Fibroblast of lung (primary cell): ENCODE results near the gene FGGY.

Source experiments
- CTCF ChIP-seq, 2 donors: IDR thresholded peaks in 1 of 2; conservative IDR thresholded peaks in 1 of 2; 1 replicate in 1 of 2; 2 replicates in 1 of 2; pipeline ENCODE4 v1.5.1; 2011 to 2012; ENCODE audit warnings: low read length in 2 of 2, control low read depth in 1 of 2, inconsistent platforms in 1 of 2, low read depth in 1 of 2, mild to moderate bottlenecking in 1 of 2
- EZH2 ChIP-seq: IDR thresholded peaks from 2 replicates; pipeline ENCODE4 v1.5.1; 2012; ENCODE audit warnings: low read length, control low read depth, mild to moderate bottlenecking; ENCODE audit errors: missing control alignments

GRCh38 chr1:59393211-59394180, 96.6 kb downstream of the FGGY start:
- TF ChIP-seq CTCF (conservative IDR thresholded peaks at IDR 0.05 in 1 of 2, IDR thresholded peaks at IDR 0.05 in 1 of 2; ENCODE audit: low read depth in 1 of 2, low read length in 2 of 2) (no peak), EZH2 (no peak)
